Forelimb muscle (tissue), 1 donor: Measurements from ENCODE around the gene CAMK2A. TPM values are rescaled to one million over a fixed set of nuclear protein-coding genes. Genes with fewer than 3 reads are reported as not detected.

Source experiments
- DNase-seq: peaks from one replicate; pipeline ENCODE4 v3.0.0-alpha.2; 2013; ENCODE audit warnings: low read depth
- polyA plus RNA-seq: library from polyadenylated mRNA; unstranded; fragments of 120-200 nt; gene quantifications from one replicate; pipeline ENCODE4 v1.2.1, GENCODE V29; 2013; ENCODE audit not compliant: insufficient read length

CAMK2A gene
- polyA plus RNA-seq, 1 donor, result 96.2 TPM

- DNase-seq, result no peak
Observed at GRCh38 chr5:150188146-150188842, 101.3 kb downstream of the CAMK2A start.

- DNase-seq, result no peak
Observed at GRCh38 chr5:150186897-150187296, 102.7 kb downstream of the CAMK2A start.

- DNase-seq, result no peak
Observed at GRCh38 chr5:150186137-150186536, 103.4 kb downstream of the CAMK2A start.

GRCh38 chr5:150184990-150185912, 104.3 kb downstream of the CAMK2A start:
- DNase-seq, result no peak

GRCh38 chr5:150184006-150184405, 105.6 kb downstream of the CAMK2A start:
- DNase-seq, result no peak

- no peak for DNase-seq
Observed at GRCh38 chr5:150183436-150183835, 106.1 kb downstream of the CAMK2A start.

- DNase-seq, result no peak
Observed at GRCh38 chr5:150182774-150183173, 106.8 kb downstream of the CAMK2A start.

GRCh38 chr5:150181766-150182545, 107.6 kb downstream of the CAMK2A start:
- no peak for DNase-seq

- no peak for DNase-seq
Observed at GRCh38 chr5:150181027-150181426, 108.5 kb downstream of the CAMK2A start.

- peak; percentile 82 for DNase-seq
Observed at GRCh38 chr5:150180241-150181026, 109.1 kb downstream of the CAMK2A start.

- no peak for DNase-seq
Observed at GRCh38 chr5:150179019-150179620, 110.5 kb downstream of the CAMK2A start.

- no peak for DNase-seq
Observed at GRCh38 chr5:150178262-150178661, 111.3 kb downstream of the CAMK2A start.

GRCh38 chr5:150177721-150178120, 111.9 kb downstream of the CAMK2A start:
- no peak for DNase-seq

GRCh38 chr5:150176745-150177477, 112.7 kb downstream of the CAMK2A start:
- DNase-seq, result no peak

GRCh38 chr5:150175536-150175935, 114.0 kb downstream of the CAMK2A start:
- no peak for DNase-seq

- DNase-seq, result no peak
Observed at GRCh38 chr5:150175076-150175475, 114.5 kb downstream of the CAMK2A start.

- no peak for DNase-seq
Observed at GRCh38 chr5:150174285-150174684, 115.3 kb downstream of the CAMK2A start.

GRCh38 chr5:150173161-150173560, 116.4 kb downstream of the CAMK2A start:
- no peak for DNase-seq

- no peak for DNase-seq
Observed at GRCh38 chr5:150172556-150172955, 117.0 kb downstream of the CAMK2A start.

GRCh38 chr5:150172145-150172544, 117.4 kb downstream of the CAMK2A start:
- no peak for DNase-seq
